Measurements from ENCODE around the gene GPATCH8.

DNA sequence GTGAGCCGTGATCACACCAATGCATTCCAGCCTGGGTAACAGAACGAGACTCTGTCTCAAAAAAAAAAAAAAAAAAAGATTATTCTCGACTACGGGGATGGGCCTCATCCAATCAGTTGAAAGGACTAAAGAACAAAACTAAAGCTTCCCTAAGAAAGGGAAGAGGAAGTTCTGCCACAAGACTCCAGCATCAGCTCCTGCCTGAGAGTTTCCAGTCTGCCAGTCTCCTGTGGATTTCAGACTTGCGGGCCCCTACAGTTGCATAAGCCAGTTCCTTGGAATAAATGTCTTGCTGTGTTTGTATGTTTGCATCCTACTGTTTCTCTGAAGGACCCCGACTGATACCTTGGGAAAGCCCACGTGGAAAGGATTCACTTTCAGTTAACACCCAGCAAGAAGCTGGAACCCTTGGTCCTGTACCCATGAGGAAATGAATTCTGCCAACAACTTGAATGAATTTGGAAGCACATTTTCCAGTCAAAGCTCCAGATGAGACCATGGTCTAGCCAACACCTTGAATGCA lies 27.8 kb upstream of the GPATCH8 start:
- TF ChIP-seq YY1 (tag by site-specific recombination; IDR thresholded peaks at IDR 0.05) (no peak), ZNF157 (tag by site-specific recombination; IDR thresholded peaks at IDR 0.05) (no peak), ZNF785 (tag by site-specific recombination; IDR thresholded peaks at IDR 0.05) (no peak), SALL2 (tag by site-specific recombination; IDR thresholded peaks at IDR 0.05; ENCODE audit: borderline replicate concordance) (no peak)
- TF ChIP-seq, protein P1, sequence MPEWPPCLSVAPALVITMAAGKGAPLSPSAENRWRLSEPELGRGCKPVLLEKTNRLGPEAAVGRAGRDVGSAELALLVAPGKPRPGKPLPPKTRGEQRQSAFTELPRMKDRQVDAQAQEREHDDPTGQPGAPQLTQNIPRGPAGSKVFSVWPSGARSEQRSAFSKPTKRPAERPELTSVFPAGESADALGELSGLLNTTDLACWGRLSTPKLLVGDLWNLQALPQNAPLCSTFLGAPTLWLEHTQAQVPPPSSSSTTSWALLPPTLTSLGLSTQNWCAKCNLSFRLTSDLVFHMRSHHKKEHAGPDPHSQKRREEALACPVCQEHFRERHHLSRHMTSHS (tag by site-specific recombination; IDR thresholded peaks at IDR 0.05): no peak
- TF ChIP-seq, protein P2, sequence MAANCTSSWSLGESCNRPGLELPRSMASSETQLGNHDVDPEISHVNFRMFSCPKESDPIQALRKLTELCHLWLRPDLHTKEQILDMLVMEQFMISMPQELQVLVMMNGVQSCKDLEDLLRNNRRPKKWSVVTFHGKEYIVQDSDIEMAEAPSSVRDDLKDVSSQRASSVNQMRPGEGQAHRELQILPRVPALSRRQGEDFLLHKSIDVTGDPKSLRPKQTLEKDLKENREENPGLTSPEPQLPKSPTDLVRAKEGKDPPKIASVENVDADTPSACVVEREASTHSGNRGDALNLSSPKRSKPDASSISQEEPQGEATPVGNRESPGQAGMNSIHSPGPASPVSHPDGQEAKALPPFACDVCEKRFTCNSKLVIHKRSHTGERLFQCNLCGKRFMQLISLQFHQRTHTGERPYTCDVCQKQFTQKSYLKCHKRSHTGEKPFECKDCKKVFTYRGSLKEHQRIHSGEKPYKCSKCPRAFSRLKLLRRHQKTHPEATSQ (tag by site-specific recombination; IDR thresholded peaks at IDR 0.05): no peak
- TF ChIP-seq, protein P3, sequence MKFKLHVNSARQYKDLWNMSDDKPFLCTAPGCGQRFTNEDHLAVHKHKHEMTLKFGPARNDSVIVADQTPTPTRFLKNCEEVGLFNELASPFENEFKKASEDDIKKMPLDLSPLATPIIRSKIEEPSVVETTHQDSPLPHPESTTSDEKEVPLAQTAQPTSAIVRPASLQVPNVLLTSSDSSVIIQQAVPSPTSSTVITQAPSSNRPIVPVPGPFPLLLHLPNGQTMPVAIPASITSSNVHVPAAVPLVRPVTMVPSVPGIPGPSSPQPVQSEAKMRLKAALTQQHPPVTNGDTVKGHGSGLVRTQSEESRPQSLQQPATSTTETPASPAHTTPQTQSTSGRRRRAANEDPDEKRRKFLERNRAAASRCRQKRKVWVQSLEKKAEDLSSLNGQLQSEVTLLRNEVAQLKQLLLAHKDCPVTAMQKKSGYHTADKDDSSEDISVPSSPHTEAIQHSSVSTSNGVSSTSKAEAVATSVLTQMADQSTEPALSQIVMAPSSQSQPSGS (tag by site-specific recombination; IDR thresholded peaks at IDR 0.05; ENCODE audit: low read depth): no peak
- TF ChIP-seq, protein P4, sequence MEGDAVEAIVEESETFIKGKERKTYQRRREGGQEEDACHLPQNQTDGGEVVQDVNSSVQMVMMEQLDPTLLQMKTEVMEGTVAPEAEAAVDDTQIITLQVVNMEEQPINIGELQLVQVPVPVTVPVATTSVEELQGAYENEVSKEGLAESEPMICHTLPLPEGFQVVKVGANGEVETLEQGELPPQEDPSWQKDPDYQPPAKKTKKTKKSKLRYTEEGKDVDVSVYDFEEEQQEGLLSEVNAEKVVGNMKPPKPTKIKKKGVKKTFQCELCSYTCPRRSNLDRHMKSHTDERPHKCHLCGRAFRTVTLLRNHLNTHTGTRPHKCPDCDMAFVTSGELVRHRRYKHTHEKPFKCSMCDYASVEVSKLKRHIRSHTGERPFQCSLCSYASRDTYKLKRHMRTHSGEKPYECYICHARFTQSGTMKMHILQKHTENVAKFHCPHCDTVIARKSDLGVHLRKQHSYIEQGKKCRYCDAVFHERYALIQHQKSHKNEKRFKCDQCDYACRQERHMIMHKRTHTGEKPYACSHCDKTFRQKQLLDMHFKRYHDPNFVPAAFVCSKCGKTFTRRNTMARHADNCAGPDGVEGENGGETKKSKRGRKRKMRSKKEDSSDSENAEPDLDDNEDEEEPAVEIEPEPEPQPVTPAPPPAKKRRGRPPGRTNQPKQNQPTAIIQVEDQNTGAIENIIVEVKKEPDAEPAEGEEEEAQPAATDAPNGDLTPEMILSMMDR (tag by site-specific recombination; IDR thresholded peaks at IDR 0.05): no peak
- TF ChIP-seq, protein P5, sequence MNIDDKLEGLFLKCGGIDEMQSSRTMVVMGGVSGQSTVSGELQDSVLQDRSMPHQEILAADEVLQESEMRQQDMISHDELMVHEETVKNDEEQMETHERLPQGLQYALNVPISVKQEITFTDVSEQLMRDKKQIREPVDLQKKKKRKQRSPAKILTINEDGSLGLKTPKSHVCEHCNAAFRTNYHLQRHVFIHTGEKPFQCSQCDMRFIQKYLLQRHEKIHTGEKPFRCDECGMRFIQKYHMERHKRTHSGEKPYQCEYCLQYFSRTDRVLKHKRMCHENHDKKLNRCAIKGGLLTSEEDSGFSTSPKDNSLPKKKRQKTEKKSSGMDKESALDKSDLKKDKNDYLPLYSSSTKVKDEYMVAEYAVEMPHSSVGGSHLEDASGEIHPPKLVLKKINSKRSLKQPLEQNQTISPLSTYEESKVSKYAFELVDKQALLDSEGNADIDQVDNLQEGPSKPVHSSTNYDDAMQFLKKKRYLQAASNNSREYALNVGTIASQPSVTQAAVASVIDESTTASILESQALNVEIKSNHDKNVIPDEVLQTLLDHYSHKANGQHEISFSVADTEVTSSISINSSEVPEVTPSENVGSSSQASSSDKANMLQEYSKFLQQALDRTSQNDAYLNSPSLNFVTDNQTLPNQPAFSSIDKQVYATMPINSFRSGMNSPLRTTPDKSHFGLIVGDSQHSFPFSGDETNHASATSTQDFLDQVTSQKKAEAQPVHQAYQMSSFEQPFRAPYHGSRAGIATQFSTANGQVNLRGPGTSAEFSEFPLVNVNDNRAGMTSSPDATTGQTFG (tag by site-specific recombination; IDR thresholded peaks at IDR 0.05; ENCODE audit: borderline replicate concordance): no peak
